ENCODE measurements around the gene UBR1.
"Not testable (repeated sequence)": the region's sequence is repeated elsewhere in the genome, so short reads cannot be mapped to it uniquely, and the experiment has no call there.

DNA sequence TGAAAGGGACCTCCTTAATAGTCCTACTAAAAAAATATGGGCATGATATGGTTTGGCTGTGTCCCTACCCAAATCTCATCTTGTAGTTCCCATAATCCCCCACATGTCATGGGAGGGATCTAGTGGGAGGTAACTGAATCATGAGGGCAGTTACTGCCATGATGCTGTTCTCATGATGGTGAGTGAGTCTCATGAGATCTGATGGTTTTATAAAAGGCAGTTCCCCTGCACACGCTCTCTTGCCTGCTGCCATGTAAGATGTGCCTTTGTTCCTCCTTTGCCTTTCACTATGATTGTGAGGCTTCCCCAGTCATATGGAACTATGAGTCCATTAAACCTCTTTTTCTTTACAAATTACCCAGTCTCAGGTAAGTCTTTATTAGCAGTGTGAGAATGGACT lies 211.9 kb downstream of the UBR1 start:
- TF ChIP-seq, protein P1, sequence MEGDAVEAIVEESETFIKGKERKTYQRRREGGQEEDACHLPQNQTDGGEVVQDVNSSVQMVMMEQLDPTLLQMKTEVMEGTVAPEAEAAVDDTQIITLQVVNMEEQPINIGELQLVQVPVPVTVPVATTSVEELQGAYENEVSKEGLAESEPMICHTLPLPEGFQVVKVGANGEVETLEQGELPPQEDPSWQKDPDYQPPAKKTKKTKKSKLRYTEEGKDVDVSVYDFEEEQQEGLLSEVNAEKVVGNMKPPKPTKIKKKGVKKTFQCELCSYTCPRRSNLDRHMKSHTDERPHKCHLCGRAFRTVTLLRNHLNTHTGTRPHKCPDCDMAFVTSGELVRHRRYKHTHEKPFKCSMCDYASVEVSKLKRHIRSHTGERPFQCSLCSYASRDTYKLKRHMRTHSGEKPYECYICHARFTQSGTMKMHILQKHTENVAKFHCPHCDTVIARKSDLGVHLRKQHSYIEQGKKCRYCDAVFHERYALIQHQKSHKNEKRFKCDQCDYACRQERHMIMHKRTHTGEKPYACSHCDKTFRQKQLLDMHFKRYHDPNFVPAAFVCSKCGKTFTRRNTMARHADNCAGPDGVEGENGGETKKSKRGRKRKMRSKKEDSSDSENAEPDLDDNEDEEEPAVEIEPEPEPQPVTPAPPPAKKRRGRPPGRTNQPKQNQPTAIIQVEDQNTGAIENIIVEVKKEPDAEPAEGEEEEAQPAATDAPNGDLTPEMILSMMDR (IDR thresholded peaks at IDR 0.05; ENCODE audit: low read length) = not testable (repeated sequence)
- TF ChIP-seq EZH2 (IDR thresholded peaks at IDR 0.05; ENCODE audit: borderline replicate concordance, low read length) = not testable (repeated sequence)
